ENCODE results near the gene DEGS2. TPM values are rescaled to one million over a fixed set of nuclear protein-coding genes. Genes with fewer than 3 reads are reported as not detected.

DEGS2 gene
- total and polyA plus RNA-seq, 2 experiments from 2014 or later: 1.3 to 2.7 TPM

- H3K4me1 ChIP-seq (ENCODE audit: low read depth): peaks cover 3% of the 10 kb centered on the region
- no peaks in the 10 kb centered on the region for H3K27me3 ChIP-seq
- no peak for DNase-seq (ENCODE audit: low read depth in 1 of 2, low spot score in 1 of 2)
These were observed 42.4 kb downstream of the DEGS2 start for GRCh38 chr14:100117026-100117425.

GRCh38 chr14:100116134-100116533 lies 43.3 kb downstream of the DEGS2 start:
- no peak overlapping the region for H3K27ac ChIP-seq
- H3K4me1 ChIP-seq (ENCODE audit: low read depth): peaks cover 10% of the 10 kb centered on the region
- no peaks in the 10 kb centered on the region for H3K9me3 ChIP-seq (ENCODE audit: low read depth)
- H3K27me3 ChIP-seq: no peaks in the 10 kb centered on the region
- H3K36me3 ChIP-seq: no peaks in the 10 kb centered on the region
- no peak overlapping the region for H3K4me3 ChIP-seq
- DNase-seq (ENCODE audit: low read depth in 1 of 2, low spot score in 1 of 2): no peak
- TF ChIP-seq CTCF (IDR thresholded peaks at IDR 0.05; ENCODE audit: low read depth, low read length): no peak

More at GRCh38 chr14:100117026-100117425, 42.4 kb downstream of the DEGS2 start:
- Histone ChIP-seq H3K27ac (no peak overlapping the region), H3K4me3 (no peak overlapping the region), H3K9me3 (ENCODE audit: low read depth) (no peaks in the 10 kb centered on the region), H3K36me3 (no peaks in the 10 kb centered on the region)
- no peak for TF ChIP-seq CTCF (IDR thresholded peaks at IDR 0.05; ENCODE audit: low read depth, low read length)

- no peaks in the 10 kb centered on the region for H3K9me3 ChIP-seq (ENCODE audit: low read depth)
- no peak for DNase-seq (ENCODE audit: low read depth in 1 of 2, low spot score in 1 of 2)
- H3K4me3 ChIP-seq: no peak overlapping the region
- H3K27me3 ChIP-seq: no peaks in the 10 kb centered on the region
- no peaks in the 10 kb centered on the region for H3K36me3 ChIP-seq
- H3K4me1 ChIP-seq (ENCODE audit: low read depth): peaks cover 10% of the 10 kb centered on the region
- no peak for TF ChIP-seq CTCF (IDR thresholded peaks at IDR 0.05; ENCODE audit: low read depth, low read length)
- no peak overlapping the region for H3K27ac ChIP-seq
These were observed 43.7 kb downstream of the DEGS2 start for GRCh38 chr14:100115726-100116125.

- H3K36me3 ChIP-seq: no peaks in the 10 kb centered on the region
- DNase-seq (ENCODE audit: low read depth in 1 of 2, low spot score in 1 of 2): no peak
- no peak for TF ChIP-seq CTCF (IDR thresholded peaks at IDR 0.05; ENCODE audit: low read depth, low read length)
- no peaks in the 10 kb centered on the region for H3K27me3 ChIP-seq
- no peaks in the 10 kb centered on the region for H3K9me3 ChIP-seq (ENCODE audit: low read depth)
- H3K4me3 ChIP-seq: no peak overlapping the region
- peaks cover 10% of the 10 kb centered on the region for H3K4me1 ChIP-seq (ENCODE audit: low read depth)
- H3K27ac ChIP-seq: no peak overlapping the region
These were observed 44.2 kb downstream of the DEGS2 start for GRCh38 chr14:100115236-100115635.

GRCh38 chr14:100114109-100114765 lies 45.2 kb downstream of the DEGS2 start:
- H3K36me3 ChIP-seq: no peaks in the 10 kb centered on the region
- peaks cover 10% of the 10 kb centered on the region for H3K4me1 ChIP-seq (ENCODE audit: low read depth)
- H3K4me3 ChIP-seq: no peak overlapping the region
- TF ChIP-seq CTCF (IDR thresholded peaks at IDR 0.05; ENCODE audit: low read depth, low read length): no peak
- H3K27ac ChIP-seq: no peak overlapping the region
- no peak for DNase-seq (ENCODE audit: low read depth in 1 of 2, low spot score in 1 of 2)
- no peaks in the 10 kb centered on the region for H3K9me3 ChIP-seq (ENCODE audit: low read depth)
- no peaks in the 10 kb centered on the region for H3K27me3 ChIP-seq

All from cardiac muscle cell (in vitro differentiated cells and primary cell).